SK-N-SH (cell line): ENCODE measurements around the gene GNAS. TPM values are rescaled to one million over a fixed set of nuclear protein-coding genes. Genes with fewer than 3 reads are reported as not detected.

Source experiments
- CTCF ChIA-PET: fragments of 300-600, 350-600 bp; formaldehyde crosslinking; extraction: SDS; loops from one replicate; lab custom pipeline; 2021; lab: Yijun Ruan, JAX
- POLR2A ChIA-PET: fragments of 350-600 bp; sonication (Branson Sonifier 250); formaldehyde crosslinking; extraction: SDS; loops from one replicate; lab custom pipeline; 2020; ENCODE audit warnings: antibody characterized with exemption, inconsistent platforms; lab: Yijun Ruan, JAX
- DNase-seq: peaks from one replicate; pipeline ENCODE4 v3.0.0; 2012
- H2AFZ ChIP-seq: fragments of 200-600 bp; sonication (generic); 2 replicates; pipeline ENCODE4 v1.8.1; 2016; ENCODE audit warnings: antibody characterized with exemption, mild to moderate bottlenecking, low read depth
- H3F3A ChIP-seq: fragments of 200-600 bp; sonication (generic); replicated peaks from 2 replicates; pipeline ENCODE3; 2016; ENCODE audit warnings: antibody characterized with exemption, mild to moderate bottlenecking; ENCODE audit not compliant: insufficient read depth
- H3K27ac ChIP-seq, 2 experiments: fragments of 200-500 bp in 1 of 2; fragments of 200-600 bp in 1 of 2; sonication (Bioruptor generic) in 1 of 2; sonication (generic), shearing (Covaris generic) in 1 of 2; 2 replicates each; pipeline versions ENCODE4 v1.5.1 to v1.6.1; 2014 to 2016; ENCODE audit warnings: low read depth in 2 of 2, inconsistent platforms in 1 of 2, low read length in 1 of 2, mild to moderate bottlenecking in 1 of 2, mixed read lengths in 1 of 2
- H3K27me3 ChIP-seq: fragments of 200-600 bp; sonication (generic), shearing (Covaris generic); 2 replicates; pipeline ENCODE4 v1.6.1; 2016; ENCODE audit warnings: mixed run types; ENCODE audit not compliant: insufficient read depth
- H3K36me3 ChIP-seq, 2 experiments: fragments of 200-500 bp in 1 of 2; fragments of 200-600 bp in 1 of 2; sonication (Bioruptor generic) in 1 of 2; sonication (generic) in 1 of 2; replicated peaks in 1 of 2; 2 replicates each; pipeline versions ENCODE3 to v1.5.1; 2014 to 2016; ENCODE audit warnings: low read length in 1 of 2, mild to moderate bottlenecking in 1 of 2; ENCODE audit not compliant: insufficient read depth in 2 of 2, control insufficient read depth in 1 of 2
- H3K4me1 ChIP-seq, 2 experiments: fragments of 200-500 bp in 1 of 2; fragments of 200-600 bp in 1 of 2; sonication (Bioruptor generic) in 1 of 2; sonication (generic), shearing (Covaris generic) in 1 of 2; 2 replicates each; pipeline versions ENCODE4 v1.5.1 to v1.6.1; 2014 to 2016; ENCODE audit warnings: low read depth in 1 of 2, low read length in 1 of 2, mixed run types in 1 of 2; ENCODE audit not compliant: insufficient read depth in 2 of 2, control insufficient read depth in 1 of 2
- H3K4me2 ChIP-seq: fragments of 200-600 bp; sonication (generic), shearing (Covaris generic); 2 replicates; pipeline ENCODE4 v1.6.1; 2017; ENCODE audit warnings: mixed run types
- H3K4me3 ChIP-seq, 2 experiments: fragments of 200-500 bp in 1 of 2; fragments of 200-600 bp in 1 of 2; sonication (Bioruptor generic) in 1 of 2; sonication (generic), shearing (Covaris generic) in 1 of 2; 2 replicates each; pipeline versions ENCODE4 v1.5.1 to v1.8.1; 2014 to 2016; ENCODE audit warnings: low read depth in 2 of 2, inconsistent platforms in 1 of 2, low read length in 1 of 2, mild to moderate bottlenecking in 1 of 2, mixed read lengths in 1 of 2, moderate library complexity in 1 of 2
- H3K79me2 ChIP-seq: fragments of 200-600 bp; sonication (generic); 2 replicates; pipeline ENCODE4 v1.8.1; 2017; ENCODE audit warnings: mild to moderate bottlenecking; ENCODE audit not compliant: insufficient read depth
- H3K9ac ChIP-seq: fragments of 200-600 bp; sonication (generic); 2 replicates; pipeline ENCODE4 v1.6.1; 2017; ENCODE audit warnings: mixed run types
- H3K9me2 ChIP-seq: fragments of 200-600 bp; sonication (generic); 2 replicates; pipeline ENCODE4 v1.6.1; 2017; ENCODE audit warnings: mixed run types
- H3K9me3 ChIP-seq: fragments of 200-600 bp; sonication (generic); 2 replicates; pipeline ENCODE4 v1.6.1; 2017; ENCODE audit warnings: mixed run types, mild to moderate bottlenecking, moderate library complexity
- H4K20me1 ChIP-seq: fragments of 200-600 bp; sonication (generic); 2 replicates; pipeline ENCODE4 v1.6.1; 2017; ENCODE audit warnings: mild to moderate bottlenecking, mixed run types; ENCODE audit not compliant: insufficient read depth
- EZH2phosphoT487 ChIP-seq: fragments of 200-600 bp; sonication (generic); IDR thresholded peaks from 2 replicates; pipeline ENCODE4 v1.6.1; 2017; ENCODE audit warnings: low read depth, mixed run types, mild to moderate bottlenecking, antibody characterized with exemption, moderate library complexity, borderline replicate concordance
- FOSL2 ChIP-seq: IDR thresholded peaks from 2 replicates; pipeline ENCODE4 v1.4.0; 2012; ENCODE audit warnings: low read depth, mild to moderate bottlenecking, moderate library complexity, borderline replicate concordance
- FOXM1 ChIP-seq: IDR thresholded peaks from 2 replicates; pipeline ENCODE4 v1.4.0; 2012; ENCODE audit warnings: low read depth, mild to moderate bottlenecking
- GATA2 ChIP-seq: sonication (generic); formaldehyde crosslinking; IDR thresholded peaks from 2 replicates; pipeline ENCODE4 v1.5.0; 2020; ENCODE audit warnings: mild to moderate bottlenecking, missing genetic modification reagents
- MEF2A ChIP-seq: IDR thresholded peaks from 2 replicates; pipeline ENCODE4 v1.4.0; 2012; ENCODE audit warnings: low read depth, borderline replicate concordance
- NRF1 ChIP-seq: IDR thresholded peaks from 2 replicates; pipeline ENCODE4 v1.6.1; 2012; ENCODE audit warnings: low read depth, mild to moderate bottlenecking, low read length
- POLR2AphosphoS5 ChIP-seq: IDR thresholded peaks from 2 replicates; pipeline ENCODE4 v1.6.1; 2012; ENCODE audit warnings: low read depth, low read length
- RCOR1 ChIP-seq: fragments of 150-350 bp; IDR thresholded peaks from 2 replicates; pipeline ENCODE4 v1.6.1; 2017; ENCODE audit warnings: antibody characterized with exemption, low read length
- RFX5 ChIP-seq: IDR thresholded peaks from 2 replicates; pipeline ENCODE4 v1.6.1; 2012; ENCODE audit warnings: mild to moderate bottlenecking, improper control_type of control experiment, low read length
- RXRA ChIP-seq: IDR thresholded peaks from 2 replicates; pipeline ENCODE4 v1.4.0; 2012; ENCODE audit warnings: low read depth, mild to moderate bottlenecking, borderline replicate concordance
- SIN3A ChIP-seq: IDR thresholded peaks from 2 replicates; pipeline ENCODE4 v1.6.1; 2012; ENCODE audit warnings: low read depth, mild to moderate bottlenecking, low read length, moderate library complexity, borderline replicate concordance
- SMC3 ChIP-seq: IDR thresholded peaks from 2 replicates; pipeline ENCODE4 v1.6.1; 2012; ENCODE audit warnings: low read depth, low read length, improper control_type of control experiment
- TAF1 ChIP-seq: IDR thresholded peaks from 2 replicates; pipeline ENCODE4 v1.6.1; 2012; ENCODE audit warnings: low read depth, mild to moderate bottlenecking, low read length, moderate library complexity, borderline replicate concordance
- WGBS: methylation state at CpG from one replicate; pipeline ENCODE4 v1.1.6; 2017; ENCODE audit warnings: low lambda C conversion rate; 5-methylcytosine and 5-hydroxymethylcytosine counted together
- polyA plus RNA-seq, 3 experiments: library from polyadenylated mRNA; depleted of rRNA; stranded (reverse); fragments of >200 nt; gene quantifications; 2 replicates each; pipeline ENCODE4 v1.2.3, GENCODE V29; 2012
- TF ChIP-seq, protein P1 (sequence below): fragments of 150-350 bp; IDR thresholded peaks from 2 replicates; pipeline ENCODE4 v1.6.1; 2016; ENCODE audit warnings: mild to moderate bottlenecking, low read depth, low read length

Gene GNAS
- polyA plus RNA-seq, 1 of the 3 experiments (the other 2 are of a cell fraction) = 1,562 TPM

DNA sequence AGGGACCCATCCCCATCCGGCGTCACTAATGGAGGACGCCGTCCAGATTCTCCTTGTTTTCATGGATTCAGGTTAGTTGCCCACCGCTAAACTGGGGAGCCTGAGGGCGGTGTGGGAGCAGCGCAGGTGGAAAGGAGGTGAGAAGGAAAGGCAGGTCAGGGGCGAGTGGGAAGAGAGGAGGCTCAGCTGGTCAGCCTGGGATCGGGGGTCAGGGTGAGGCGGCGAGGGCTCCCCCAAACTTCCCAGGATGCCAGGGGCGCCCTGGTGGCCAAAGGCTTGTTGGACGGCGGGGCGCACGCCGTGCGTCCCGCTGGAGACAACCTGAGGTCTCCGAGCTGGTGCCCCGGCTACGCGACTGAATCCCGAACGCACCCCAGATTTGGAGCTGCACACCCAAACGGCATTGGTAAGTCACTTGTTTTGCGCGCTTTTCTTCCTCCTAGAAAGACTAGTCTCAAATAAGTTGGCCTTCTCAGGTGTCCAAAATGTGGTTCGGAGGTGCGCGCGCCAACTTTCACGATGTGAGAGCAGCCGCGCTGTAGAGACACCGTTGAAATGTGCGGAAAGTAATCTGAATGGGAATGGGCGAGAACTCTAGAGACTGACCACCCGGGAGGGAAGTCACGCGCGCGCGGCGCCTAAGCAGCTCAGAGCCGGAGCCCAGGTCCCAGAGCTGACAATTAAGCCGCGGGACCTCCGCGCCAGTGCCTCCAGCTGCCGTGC lies 11.5 kb upstream of the GNAS start:
- H3K27me3 ChIP-seq = peaks cover 9% of the 10 kb centered on the region; the same call in 1 of the 2 replicates
- no peaks in the 10 kb centered on the region for H3F3A ChIP-seq
- H3K4me1 ChIP-seq = no peaks in the 10 kb centered on the region; a peak in 1 of 4 replicates
- DNase-seq = no peak
- ChIA-PET CTCF (interaction anchor here (1.3 to 5.3 kb wide), 6 partner anchors 11 to 615 kb away, joined by 3 to 48 read pairs (median 10); partner anchors contain the start of gene STX16), POLR2A (interaction anchor here (1.1 kb wide), 1 partner anchor 190 kb away, joined by 4 read pairs; the partner anchor contains the start of gene STX16)
- no peak overlapping the region for H2AFZ ChIP-seq
- H3K36me3 ChIP-seq = no peaks in the 10 kb centered on the region
- no peak overlapping the region for H3K9ac ChIP-seq
- no peaks in the 10 kb centered on the region for H4K20me1 ChIP-seq
- 54% methylated on average over 39 of the region's 51 CpGs for WGBS
- no peaks in the 10 kb centered on the region for H3K9me2 ChIP-seq
- peak overlapping the region; percentile 42 to 59; a peak in 2 of 4 replicates for H3K4me3 ChIP-seq
- no peaks in the 10 kb centered on the region for H3K9me3 ChIP-seq
- peaks cover 11% of the 10 kb centered on the region for H3K79me2 ChIP-seq
- no peak for TF ChIP-seq RXRA
- H3K4me2 ChIP-seq = peak overlapping the region; percentile 77; the same call in 1 of the 2 replicates
- H3K27ac ChIP-seq = no peak overlapping the region

DNA sequence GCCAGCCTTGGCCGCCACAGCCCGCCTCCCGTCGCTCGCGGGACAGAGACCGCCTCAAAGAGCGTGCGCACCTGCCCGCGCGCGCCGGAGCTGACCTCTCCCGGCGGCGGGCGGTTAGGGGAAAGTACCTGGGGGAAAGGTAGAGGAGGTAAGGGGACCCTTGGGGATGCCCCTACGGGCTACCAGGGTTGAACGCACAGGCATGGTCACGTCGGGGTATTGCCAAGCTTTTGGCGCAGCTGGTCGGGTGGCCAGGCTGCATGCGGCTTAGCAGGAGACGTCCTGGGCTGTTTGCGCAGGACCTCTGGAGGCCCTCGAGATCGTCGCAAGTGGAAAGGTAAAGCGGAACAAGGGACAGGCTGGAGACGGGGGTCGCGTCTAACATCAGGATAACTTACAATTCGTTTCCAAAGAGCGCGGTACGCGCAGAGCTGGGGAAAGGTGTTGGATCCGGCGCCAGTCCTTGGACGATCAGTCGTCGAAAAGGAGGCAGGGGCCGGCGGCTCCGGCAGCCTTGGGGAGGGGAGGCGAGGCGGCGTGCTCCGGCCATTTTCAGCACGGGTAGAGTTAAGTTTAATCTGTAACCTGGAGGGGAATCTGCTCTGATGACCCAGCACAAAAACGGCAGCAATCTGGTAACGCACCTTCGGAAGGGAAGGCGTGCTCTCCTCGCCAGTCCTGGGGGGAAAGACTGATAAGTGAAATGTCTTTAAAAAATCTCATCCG lies 10.8 kb upstream of the GNAS start:
- no peak for TF ChIP-seq GATA2 (CRISPR knock-in tag)
- TF ChIP-seq MEF2A = no peak
- TF ChIP-seq, protein P1, sequence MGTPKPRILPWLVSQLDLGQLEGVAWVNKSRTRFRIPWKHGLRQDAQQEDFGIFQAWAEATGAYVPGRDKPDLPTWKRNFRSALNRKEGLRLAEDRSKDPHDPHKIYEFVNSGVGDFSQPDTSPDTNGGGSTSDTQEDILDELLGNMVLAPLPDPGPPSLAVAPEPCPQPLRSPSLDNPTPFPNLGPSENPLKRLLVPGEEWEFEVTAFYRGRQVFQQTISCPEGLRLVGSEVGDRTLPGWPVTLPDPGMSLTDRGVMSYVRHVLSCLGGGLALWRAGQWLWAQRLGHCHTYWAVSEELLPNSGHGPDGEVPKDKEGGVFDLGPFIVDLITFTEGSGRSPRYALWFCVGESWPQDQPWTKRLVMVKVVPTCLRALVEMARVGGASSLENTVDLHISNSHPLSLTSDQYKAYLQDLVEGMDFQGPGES = no peak
- TF ChIP-seq RFX5 = no peak
- TF ChIP-seq SIN3A = no peak
- no peak for TF ChIP-seq NRF1
- TF ChIP-seq EZH2phosphoT487 = no peak
- TF ChIP-seq FOXM1 = no peak
- TF ChIP-seq POLR2AphosphoS5 = no peak
- no peak for TF ChIP-seq FOSL2
- TF ChIP-seq RCOR1 = no peak
- no peak for TF ChIP-seq TAF1
- no peak for TF ChIP-seq SMC3
- H2AFZ ChIP-seq = no peak overlapping the region
- ChIA-PET POLR2A (no interaction called here), CTCF (interaction anchor here (1.3 to 5.3 kb wide), 4 partner anchors 10 to 607 kb away, joined by 3 to 48 read pairs (median 25); partner anchors contain the start of gene STX16)
- peaks cover 0 to 4% of the 10 kb centered on the region in 2 experiments; a peak in 1 of 4 replicates for H3K4me1 ChIP-seq
- H4K20me1 ChIP-seq = no peaks in the 10 kb centered on the region
- H3K36me3 ChIP-seq = no peaks in the 10 kb centered on the region
- peak overlapping the region in 1 of 2 experiments; percentile 42; a peak in 2 of 4 replicates for H3K4me3 ChIP-seq
- peaks cover 11% of the 10 kb centered on the region for H3K79me2 ChIP-seq
- 63% methylated on average over 55 of the region's 58 CpGs for WGBS
- no peak for DNase-seq
- H3K9me3 ChIP-seq = no peaks in the 10 kb centered on the region
- no peaks in the 10 kb centered on the region for H3F3A ChIP-seq
- H3K9ac ChIP-seq = no peak overlapping the region
- H3K27me3 ChIP-seq = peaks cover 9% of the 10 kb centered on the region; the same call in 1 of the 2 replicates
- no peak overlapping the region; the same call in 1 of the 2 replicates for H3K4me2 ChIP-seq
- no peak overlapping the region for H3K27ac ChIP-seq
- H3K9me2 ChIP-seq = no peaks in the 10 kb centered on the region
